ENCODE results near the gene OR2V2.

DNA sequence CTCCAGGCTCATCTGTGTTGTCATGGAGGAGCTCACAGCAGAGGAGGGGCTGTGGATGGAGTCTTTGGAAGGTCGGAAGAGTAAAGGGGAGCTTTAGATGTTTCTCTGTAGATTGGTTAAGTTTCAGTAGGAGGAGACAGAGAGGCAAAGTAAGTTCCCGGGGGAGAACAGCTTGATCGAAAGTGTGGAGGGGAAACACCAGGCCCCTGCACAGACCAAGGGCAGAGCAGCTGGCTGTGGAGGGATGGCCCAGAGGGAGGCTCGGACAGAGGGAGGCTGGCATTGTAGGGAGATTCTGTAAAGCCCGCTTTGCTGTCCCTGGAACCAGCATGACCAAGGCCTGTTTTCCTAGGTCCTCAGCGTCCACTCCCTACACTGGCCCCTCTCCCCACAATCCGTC lies 5.3 kb upstream of the OR2V2 start:
- TF ChIP-seq, protein P1, sequence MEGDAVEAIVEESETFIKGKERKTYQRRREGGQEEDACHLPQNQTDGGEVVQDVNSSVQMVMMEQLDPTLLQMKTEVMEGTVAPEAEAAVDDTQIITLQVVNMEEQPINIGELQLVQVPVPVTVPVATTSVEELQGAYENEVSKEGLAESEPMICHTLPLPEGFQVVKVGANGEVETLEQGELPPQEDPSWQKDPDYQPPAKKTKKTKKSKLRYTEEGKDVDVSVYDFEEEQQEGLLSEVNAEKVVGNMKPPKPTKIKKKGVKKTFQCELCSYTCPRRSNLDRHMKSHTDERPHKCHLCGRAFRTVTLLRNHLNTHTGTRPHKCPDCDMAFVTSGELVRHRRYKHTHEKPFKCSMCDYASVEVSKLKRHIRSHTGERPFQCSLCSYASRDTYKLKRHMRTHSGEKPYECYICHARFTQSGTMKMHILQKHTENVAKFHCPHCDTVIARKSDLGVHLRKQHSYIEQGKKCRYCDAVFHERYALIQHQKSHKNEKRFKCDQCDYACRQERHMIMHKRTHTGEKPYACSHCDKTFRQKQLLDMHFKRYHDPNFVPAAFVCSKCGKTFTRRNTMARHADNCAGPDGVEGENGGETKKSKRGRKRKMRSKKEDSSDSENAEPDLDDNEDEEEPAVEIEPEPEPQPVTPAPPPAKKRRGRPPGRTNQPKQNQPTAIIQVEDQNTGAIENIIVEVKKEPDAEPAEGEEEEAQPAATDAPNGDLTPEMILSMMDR (IDR thresholded peaks at IDR 0.05; ENCODE audit: low read depth, low read length) = peak; percentile 7; the same call in 1 of the 2 replicates
- TF ChIP-seq EZH2phosphoT487 (IDR thresholded peaks at IDR 0.05; ENCODE audit: low read depth) = no peak

Measured in OCI-LY3 (cell line).